IMR-90 (cell line): Measurements from ENCODE around the gene DUS2. TPM values are rescaled to one million over a fixed set of nuclear protein-coding genes. Genes with fewer than 3 reads are reported as not detected.

Experiments
- ATAC-seq: fragments of 200-7000 bp; cut with Tn5 transposase; 2 replicates; pipeline ENCODE4 v1.9.1; 2020; ENCODE audit warnings: low read depth, mild to moderate bottlenecking, moderate library complexity
- BruUV-seq: library from RNA; stranded (reverse); fragments of 400-500 nt; replicated peaks from 2 replicates; lab custom pipeline; 2021; lab: Mats Ljungman, UMichigan
- CTCF ChIA-PET: fragments of 300-600 bp; formaldehyde crosslinking; extraction: SDS; loops from one replicate; lab custom pipeline; 2021; ENCODE audit warnings: antibody characterized with exemption; lab: Yijun Ruan, JAX
- POLR2A ChIA-PET: fragments of 300-600 bp; sonication (Branson Sonifier 250); formaldehyde crosslinking; loops from one replicate; lab custom pipeline; 2022; ENCODE audit warnings: antibody characterized with exemption; ENCODE audit not compliant: unreplicated experiment; lab: Charles Lee
- DNase-seq: peaks from one replicate; pipeline ENCODE4 v3.0.0; 2013
- H2AFZ ChIP-seq: replicated peaks from 2 replicates; pipeline ENCODE3; 2013; ENCODE audit warnings: low read length, mild to moderate bottlenecking; ENCODE audit not compliant: poor library complexity
- H2AK5ac ChIP-seq: 2 replicates; pipeline ENCODE4 v1.6.1; 2013; ENCODE audit warnings: low read depth, low read length, inconsistent platforms
- H2AK9ac ChIP-seq: replicated peaks from 2 replicates; pipeline ENCODE3; 2013; ENCODE audit warnings: mild to moderate bottlenecking, low read depth, low read length, moderate library complexity; ENCODE audit not compliant: poor library complexity
- H2BK120ac ChIP-seq: 2 replicates; pipeline ENCODE4 v1.6.1; 2013; ENCODE audit warnings: low read depth, low read length, inconsistent platforms
- H2BK15ac ChIP-seq: 3 replicates; pipeline ENCODE4 v1.6.1; 2013; ENCODE audit warnings: low read depth, low read length, inconsistent platforms
- H2BK20ac ChIP-seq: 2 replicates; pipeline ENCODE4 v1.6.1; 2013; ENCODE audit warnings: low read depth, mild to moderate bottlenecking, inconsistent platforms, low read length, moderate library complexity
- H2BK5ac ChIP-seq: 2 replicates; pipeline ENCODE4 v1.6.1; 2013; ENCODE audit warnings: mild to moderate bottlenecking, low read depth, low read length, inconsistent platforms; ENCODE audit not compliant: poor library complexity, severe bottlenecking
- H3K14ac ChIP-seq: replicated peaks from 2 replicates; pipeline ENCODE4 v1.6.1; 2013; ENCODE audit warnings: low read depth, low read length, inconsistent platforms
- H3K18ac ChIP-seq: 2 replicates; pipeline ENCODE4 v1.6.1; 2013; ENCODE audit warnings: low read depth, low read length, control low read depth
- H3K23ac ChIP-seq: 2 replicates; pipeline ENCODE4 v1.6.1; 2013; ENCODE audit warnings: low read depth, low read length, inconsistent platforms
- H3K27ac ChIP-seq: 2 replicates; pipeline ENCODE4 v1.5.1; 2013; ENCODE audit warnings: mild to moderate bottlenecking, control low read depth, low read length; ENCODE audit not compliant: insufficient read depth
- H3K27me3 ChIP-seq: 2 replicates; pipeline ENCODE4 v1.6.1; 2013; ENCODE audit warnings: low read length; ENCODE audit not compliant: control insufficient read depth, insufficient read depth
- H3K36me3 ChIP-seq: 2 replicates; pipeline ENCODE4 v1.6.1; 2013; ENCODE audit warnings: low read length, mixed read lengths; ENCODE audit not compliant: control insufficient read depth, insufficient read depth
- H3K4ac ChIP-seq: 2 replicates; pipeline ENCODE4 v1.6.1; 2013; ENCODE audit warnings: low read depth, low read length, inconsistent platforms
- H3K4me1 ChIP-seq: 2 replicates; pipeline ENCODE4 v1.6.1; 2013; ENCODE audit warnings: low read length, mixed read lengths; ENCODE audit not compliant: control insufficient read depth, insufficient read depth
- H3K4me2 ChIP-seq: 2 replicates; pipeline ENCODE4 v1.6.1; 2013; ENCODE audit warnings: low read depth, mild to moderate bottlenecking, control low read depth, low read length, moderate library complexity
- H3K4me3 ChIP-seq: 2 replicates; pipeline ENCODE4 v1.5.1; 2013; ENCODE audit warnings: low read depth, mild to moderate bottlenecking, control low read depth, low read length, moderate library complexity; ENCODE audit not compliant: insufficient read depth
- H3K56ac ChIP-seq: 2 replicates; pipeline ENCODE4 v1.6.1; 2013; ENCODE audit warnings: low read length, inconsistent platforms; ENCODE audit not compliant: insufficient read depth; ENCODE audit errors: extremely low read depth
- H3K79me1 ChIP-seq, 2 experiments: 2 replicates each; pipeline ENCODE4 v1.6.1; 2013; ENCODE audit warnings: low read length in 2 of 2, inconsistent platforms in 1 of 2, low read depth in 1 of 2
- H3K9ac ChIP-seq: 2 replicates; pipeline ENCODE4 v1.6.1; 2013; ENCODE audit warnings: low read depth, low read length, control low read depth
- H3K9me1 ChIP-seq: 2 replicates; pipeline ENCODE4 v1.6.1; 2013; ENCODE audit warnings: low read length, inconsistent platforms; ENCODE audit not compliant: insufficient read depth
- H3K9me3 ChIP-seq: 2 replicates; pipeline ENCODE4 v1.6.1; 2013; ENCODE audit warnings: low read length; ENCODE audit not compliant: control insufficient read depth, insufficient read depth
- H4K20me1 ChIP-seq: 2 replicates; pipeline ENCODE4 v1.6.1; 2013; ENCODE audit warnings: low read length, inconsistent platforms; ENCODE audit not compliant: insufficient read depth
- H4K5ac ChIP-seq: 2 replicates; pipeline ENCODE4 v1.6.1; 2013; ENCODE audit warnings: mild to moderate bottlenecking, low read depth, low read length, control low read depth
- H4K8ac ChIP-seq, 2 experiments: 2 replicates each; pipeline ENCODE4 v1.6.1; 2013; ENCODE audit warnings: low read depth in 2 of 2, low read length in 2 of 2, control low read depth in 1 of 2, inconsistent platforms in 1 of 2
- H4K91ac ChIP-seq: 2 replicates; pipeline ENCODE4 v1.6.1; 2013; ENCODE audit warnings: low read depth, low read length, inconsistent platforms; ENCODE audit not compliant: insufficient read depth
- BHLHE40 ChIP-seq: fragments of 150-350 bp; IDR thresholded peaks from 2 replicates; pipeline ENCODE4 v1.6.1; 2016; ENCODE audit warnings: mild to moderate bottlenecking, low read depth, low read length
- CEBPB ChIP-seq: IDR thresholded peaks from 2 replicates; pipeline ENCODE4 v1.6.1; 2012; ENCODE audit warnings: low read depth, low read length, improper control_type of control experiment
- CHD1 ChIP-seq: IDR thresholded peaks from 2 replicates; pipeline ENCODE4 v1.6.1; 2012; ENCODE audit warnings: low read depth, low read length, improper control_type of control experiment
- CTCF ChIP-seq: conservative IDR thresholded peaks from 2 replicates; pipeline ENCODE4 v1.5.1; 2012; ENCODE audit warnings: mild to moderate bottlenecking, low read depth, low read length, improper control_type of control experiment
- ELK1 ChIP-seq: fragments of 150-350 bp; IDR thresholded peaks from 2 replicates; pipeline ENCODE4 v1.6.1; 2016; ENCODE audit warnings: low read depth, mild to moderate bottlenecking, low read length, moderate library complexity, borderline replicate concordance
- FOS ChIP-seq: fragments of 150-350 bp; IDR thresholded peaks from 2 replicates; pipeline ENCODE4 v1.6.1; 2016; ENCODE audit warnings: low read depth, low read length
- MAFK ChIP-seq: IDR thresholded peaks from 2 replicates; pipeline ENCODE4 v1.6.1; 2012; ENCODE audit warnings: low read depth, low read length, improper control_type of control experiment
- MAZ ChIP-seq: IDR thresholded peaks from 2 replicates; pipeline ENCODE4 v1.6.1; 2012; ENCODE audit warnings: low read depth, mild to moderate bottlenecking, low read length, improper control_type of control experiment, moderate library complexity, borderline replicate concordance
- MXI1 ChIP-seq: IDR thresholded peaks from 2 replicates; pipeline ENCODE4 v1.6.1; 2012; ENCODE audit warnings: low read depth, mild to moderate bottlenecking, low read length, moderate library complexity, borderline replicate concordance
- NFE2L2 ChIP-seq: fragments of 150-350 bp; IDR thresholded peaks from 2 replicates; pipeline ENCODE4 v1.6.1; 2016; ENCODE audit warnings: low read depth, mild to moderate bottlenecking, low read length
- POLR2A ChIP-seq: IDR thresholded peaks from 2 replicates; pipeline ENCODE4 v1.6.1; 2012; ENCODE audit warnings: mild to moderate bottlenecking, low read depth, low read length
- RAD21 ChIP-seq: IDR thresholded peaks from 2 replicates; pipeline ENCODE4 v1.6.1; 2012; ENCODE audit warnings: low read length, improper control_type of control experiment
- RCOR1 ChIP-seq: IDR thresholded peaks from 2 replicates; pipeline ENCODE4 v1.6.1; 2012; ENCODE audit warnings: mild to moderate bottlenecking, low read length, improper control_type of control experiment; ENCODE audit not compliant: insufficient replicate concordance
- RFX5 ChIP-seq: IDR thresholded peaks from 2 replicates; pipeline ENCODE4 v1.8.0; 2012; ENCODE audit warnings: low read depth, mild to moderate bottlenecking, low read length, moderate library complexity
- SMC3 ChIP-seq: fragments of 150-350 bp; IDR thresholded peaks from 2 replicates; pipeline ENCODE4 v1.6.1; 2016; ENCODE audit warnings: low read depth, mild to moderate bottlenecking, antibody characterized with exemption, low read length, moderate library complexity
- USF2 ChIP-seq: fragments of 150-350 bp; IDR thresholded peaks from 2 replicates; pipeline ENCODE4 v1.6.1; 2017; ENCODE audit warnings: mild to moderate bottlenecking, antibody characterized with exemption, low read length, low read depth
- WGBS, 2 experiments: methylation state at CpG; one replicate each; pipeline versions ENCODE4 v1.1.5 to v1.1.7; 2013; ENCODE audit warnings: missing lambda C conversion rate in 2 of 2; ENCODE audit not compliant: insufficient read length in 1 of 2; ENCODE audit errors: extremely low coverage in 2 of 2; 5-methylcytosine and 5-hydroxymethylcytosine counted together
- dilution Hi-C: fragments of 300-500 bp; cut with HindIII; formaldehyde crosslinking; loops from one replicate; pipeline ENCODE4 v1.14.3; 2018; ENCODE audit warnings: low sequenced_read_pairs; ENCODE audit not compliant: unreplicated experiment
- in situ Hi-C: fragments of 300-500 bp; cut with MboI; formaldehyde crosslinking; loops from 3 replicates; pipeline ENCODE4 v1.14.3; 2019; ENCODE audit warnings: low sequenced_read_pairs, inconsistent platforms, mixed read lengths
- intact Hi-C: fragments of 100-400 bp; cut with micrococcal nuclease; formaldehyde crosslinking; loops from 2 replicates; pipeline ENCODE4 v1.10.0; 2022
- polyA plus RNA-seq, 3 experiments: library from polyadenylated mRNA; depleted of rRNA; stranded (reverse); fragments of >200 nt; gene quantifications; 2 replicates each; pipeline ENCODE4 v1.2.3, GENCODE V29; 2012; ENCODE audit warnings: low replicate concordance in 1 of 3
- total RNA-seq: library from RNA; depleted of rRNA; stranded (reverse); fragments of >200 nt; gene quantifications from 2 replicates; pipeline ENCODE4 v1.2.3, GENCODE V29; 2012

Gene DUS2
- total and polyA plus RNA-seq, 2 of the 4 experiments (the other 2 are of a cell fraction) = 15.8 to 30.5 TPM

- POLR2A ChIA-PET = no interaction called here
- H3K9me1 ChIP-seq = peaks cover 14% of the 10 kb centered on the region
- H2AK9ac ChIP-seq = no peak overlapping the region
- no peak overlapping the region for H3K9ac ChIP-seq
- no peaks in the 10 kb centered on the region for H4K20me1 ChIP-seq
- H4K91ac ChIP-seq = no peak overlapping the region
- no peak overlapping the region for H3K27ac ChIP-seq
- no peak overlapping the region for H3K4me2 ChIP-seq
- H3K27me3 ChIP-seq = no peaks in the 10 kb centered on the region
- H3K23ac ChIP-seq = no peak overlapping the region
- intact Hi-C loops = no loop called here
- H2AFZ ChIP-seq = no peak overlapping the region
- no CpG with 5 or more reads among the region's 4 CpGs for WGBS, 2 experiments
- TF ChIP-seq RAD21 (no peak), FOS (no peak), MAFK (no peak), BHLHE40 (no peak), POLR2A (no peak), RCOR1 (no peak), RFX5 (no peak), CEBPB (no peak), USF2 (no peak), SMC3 (no peak), ELK1 (no peak), CTCF (no peak), CHD1 (no peak), NFE2L2 (no peak), MXI1 (no peak), MAZ (no peak)
- no peak overlapping the region for H3K18ac ChIP-seq
- no peak overlapping the region for H3K4me3 ChIP-seq
- dilution Hi-C loops = no loop called here
- H3K4me1 ChIP-seq = peaks cover 5% of the 10 kb centered on the region
- ATAC-seq (no peak), DNase-seq (peak; percentile 54)
- no peak overlapping the region for H4K5ac ChIP-seq
- H2AK5ac ChIP-seq = no peak overlapping the region
- no peak overlapping the region for H2BK120ac ChIP-seq
- in situ Hi-C loops = no loop called here
- no peaks in the 10 kb centered on the region for H3K9me3 ChIP-seq
- no peak overlapping the region for H2BK15ac ChIP-seq
- H3K56ac ChIP-seq = no peak overlapping the region
- H3K79me1 ChIP-seq = no peaks in the 10 kb centered on the region
- no peak overlapping the region for H3K14ac ChIP-seq
- CTCF ChIA-PET = interaction anchor here (1.1 kb wide), 1 partner anchor 13 kb away, joined by 3 read pairs; no protein-coding TSS in a partner anchor
- H2BK20ac ChIP-seq = no peak overlapping the region
- BruUV-seq = no TSS peak
- H2BK5ac ChIP-seq = no peak overlapping the region
- H4K8ac ChIP-seq = no peak overlapping the region
- H3K36me3 ChIP-seq = no peaks in the 10 kb centered on the region
- H3K4ac ChIP-seq = no peak overlapping the region
Observed at GRCh38 chr16:68003031-68003430, 20.1 kb upstream of the DUS2 start.
